ENCODE results near the gene SLC25A3. TPM values are rescaled to one million over a fixed set of nuclear protein-coding genes. Genes with fewer than 3 reads are reported as not detected.

The SLC25A3 gene
- total RNA-seq, 2 experiments from 2014 or later = 355 to 365 TPM

GRCh38 chr12:98578392-98578791, 15.1 kb upstream of the SLC25A3 start:
- H3K27ac Mint-ChIP-seq = no peak overlapping the region
- POLR2A ChIA-PET = interaction anchor here (1.2 kb wide), 1 partner anchor 15 kb away, joined by 3 read pairs; the partner anchor contains the start of gene SLC25A3
- no peaks in the 10 kb centered on the region for H3K4me1 Mint-ChIP-seq
- H3K36me3 Mint-ChIP-seq (ENCODE audit: low read depth) = peaks cover 2% of the 10 kb centered on the region
- H3K27me3 Mint-ChIP-seq = peaks cover 2% of the 10 kb centered on the region
- CTCF ChIA-PET = interaction anchor here (3.9 kb wide), 1 partner anchor 12 kb away, joined by 16 read pairs; no protein-coding TSS in a partner anchor
- no peak overlapping the region for H3K4me3 Mint-ChIP-seq
- no peak for DNase-seq
- no peaks in the 10 kb centered on the region for H3K9me3 Mint-ChIP-seq

- no peak for DNase-seq
- no peaks in the 10 kb centered on the region for H3K4me1 Mint-ChIP-seq
- peaks cover 2% of the 10 kb centered on the region for H3K36me3 Mint-ChIP-seq (ENCODE audit: low read depth)
- H3K4me3 Mint-ChIP-seq = no peak overlapping the region
- no peaks in the 10 kb centered on the region for H3K9me3 Mint-ChIP-seq
- H3K27ac Mint-ChIP-seq = no peak overlapping the region
- CTCF ChIA-PET = interaction anchor here (1.2 to 3.9 kb wide), 2 partner anchors 12 to 71 kb away, joined by 3 to 16 read pairs; no protein-coding TSS in a partner anchor
- POLR2A ChIA-PET = interaction anchor here (0.7 to 1.2 kb wide), 2 partner anchors 12 to 15 kb away, joined by 3 read pairs; partner anchors contain the start of gene SLC25A3
- peaks cover 2% of the 10 kb centered on the region for H3K27me3 Mint-ChIP-seq
These were observed 14.7 kb upstream of the SLC25A3 start for GRCh38 chr12:98578821-98579220.

- no peak for DNase-seq
- ChIA-PET POLR2A (interaction anchor here (0.7 to 1.2 kb wide), 2 partner anchors 12 to 14 kb away, joined by 3 read pairs; partner anchors contain the start of gene SLC25A3), CTCF (interaction anchor here (1.2 to 3.9 kb wide), 2 partner anchors 12 to 71 kb away, joined by 3 to 16 read pairs; no protein-coding TSS in a partner anchor)
- no peaks in the 10 kb centered on the region for H3K9me3 Mint-ChIP-seq
- no peaks in the 10 kb centered on the region for H3K4me1 Mint-ChIP-seq
- no peak overlapping the region for H3K27ac Mint-ChIP-seq
- peaks cover 2% of the 10 kb centered on the region for H3K27me3 Mint-ChIP-seq
- H3K36me3 Mint-ChIP-seq (ENCODE audit: low read depth) = peaks cover 2% of the 10 kb centered on the region
- H3K4me3 Mint-ChIP-seq = no peak overlapping the region
These were observed 14.1 kb upstream of the SLC25A3 start for GRCh38 chr12:98579347-98579746.

GRCh38 chr12:98579835-98580234, 13.7 kb upstream of the SLC25A3 start:
- POLR2A ChIA-PET = no interaction called here
- CTCF ChIA-PET = interaction anchor here (1.2 to 3.9 kb wide), 2 partner anchors 13 to 70 kb away, joined by 3 to 16 read pairs; no protein-coding TSS in a partner anchor

GRCh38 chr12:98580695-98581094, 12.8 kb upstream of the SLC25A3 start:
- Mint-ChIP-seq H3K4me1 (no peaks in the 10 kb centered on the region), H3K27me3 (peaks cover 2% of the 10 kb centered on the region), H3K36me3 (ENCODE audit: low read depth) (peaks cover 2% of the 10 kb centered on the region), H3K27ac (no peak overlapping the region), H3K4me3 (no peak overlapping the region), H3K9me3 (no peaks in the 10 kb centered on the region)
- DNase-seq = no peak
- ChIA-PET CTCF (interaction anchor here (3.9 kb wide), 1 partner anchor 14 kb away, joined by 16 read pairs; no protein-coding TSS in a partner anchor), POLR2A (interaction anchor here (1.1 kb wide), 1 partner anchor 12 kb away, joined by 6 read pairs; the partner anchor contains the start of gene SLC25A3)

More at GRCh38 chr12:98579835-98580234, 13.7 kb upstream of the SLC25A3 start:
- no peak overlapping the region for H3K4me3 Mint-ChIP-seq
- no peak overlapping the region for H3K27ac Mint-ChIP-seq
- H3K36me3 Mint-ChIP-seq (ENCODE audit: low read depth) = peaks cover 2% of the 10 kb centered on the region
- H3K4me1 Mint-ChIP-seq = no peaks in the 10 kb centered on the region
- DNase-seq = no peak
- H3K27me3 Mint-ChIP-seq = peaks cover 2% of the 10 kb centered on the region
- H3K9me3 Mint-ChIP-seq = no peaks in the 10 kb centered on the region

GRCh38 chr12:98581101-98581500, 12.4 kb upstream of the SLC25A3 start:
- H3K4me1 Mint-ChIP-seq = no peaks in the 10 kb centered on the region
- no peaks in the 10 kb centered on the region for H3K9me3 Mint-ChIP-seq
- no peak for DNase-seq
- ChIA-PET POLR2A (interaction anchor here (0.9 to 1.1 kb wide), 2 partner anchors 12 to 16 kb away, joined by 3 to 6 read pairs; partner anchors contain the start of gene SLC25A3), CTCF (no interaction called here)
- H3K36me3 Mint-ChIP-seq (ENCODE audit: low read depth) = peaks cover 2% of the 10 kb centered on the region
- H3K4me3 Mint-ChIP-seq = no peak overlapping the region
- peaks cover 2% of the 10 kb centered on the region for H3K27me3 Mint-ChIP-seq
- H3K27ac Mint-ChIP-seq = no peak overlapping the region

GRCh38 chr12:98582093-98582492, 11.4 kb upstream of the SLC25A3 start:
- Mint-ChIP-seq H3K4me3 (no peak overlapping the region), H3K27ac (no peak overlapping the region), H3K27me3 (peaks cover 2% of the 10 kb centered on the region), H3K9me3 (no peaks in the 10 kb centered on the region), H3K4me1 (no peaks in the 10 kb centered on the region), H3K36me3 (ENCODE audit: low read depth) (no peaks in the 10 kb centered on the region)
- no peak for DNase-seq
- CTCF ChIA-PET = no interaction called here
- POLR2A ChIA-PET = interaction anchor here (0.9 to 1.1 kb wide), 2 partner anchors 11 to 15 kb away, joined by 3 to 6 read pairs; partner anchors contain the start of gene SLC25A3

GRCh38 chr12:98587084-98587483, 6.4 kb upstream of the SLC25A3 start:
- no peaks in the 10 kb centered on the region for H3K9me3 Mint-ChIP-seq
- H3K36me3 Mint-ChIP-seq (ENCODE audit: low read depth) = no peaks in the 10 kb centered on the region
- H3K4me3 Mint-ChIP-seq = no peak overlapping the region
- no peak overlapping the region for H3K27ac Mint-ChIP-seq
- DNase-seq = no peak
- POLR2A ChIA-PET = no interaction called here
- CTCF ChIA-PET = no interaction called here
- H3K27me3 Mint-ChIP-seq = peaks cover 2% of the 10 kb centered on the region
- H3K4me1 Mint-ChIP-seq = peaks cover 1% of the 10 kb centered on the region

GRCh38 chr12:98591209-98591608, 2.3 kb upstream of the SLC25A3 start:
- no peak overlapping the region for H3K4me3 Mint-ChIP-seq
- POLR2A ChIA-PET = no interaction called here

GRCh38 chr12:98592825-98593322, 612 bp upstream of the SLC25A3 start:
- POLR2A ChIA-PET = interaction anchor here (0.6 to 7.6 kb wide), 26 partner anchors 8 to 1608 kb away, joined by 3 to 156 read pairs (median 6); partner anchors contain the start of genes ACTR6, APAF1, IKBIP and TMPO
- Mint-ChIP-seq H3K4me1 (peaks cover 29% of the 10 kb centered on the region), H3K27ac (peak overlapping the region; percentile 97), H3K4me3 (peak overlapping the region; percentile 86), H3K9me3 (no peaks in the 10 kb centered on the region), H3K36me3 (ENCODE audit: low read depth) (peaks cover 38% of the 10 kb centered on the region), H3K27me3 (no peaks in the 10 kb centered on the region)
- no peak for DNase-seq
- CTCF ChIA-PET = interaction anchor here (0.9 to 6.5 kb wide), 9 partner anchors 26 to 167 kb away, joined by 3 to 48 read pairs (median 6); partner anchors contain the start of gene TMPO

More at GRCh38 chr12:98591209-98591608, 2.3 kb upstream of the SLC25A3 start:
- H3K27ac Mint-ChIP-seq = no peak overlapping the region
- H3K9me3 Mint-ChIP-seq = no peaks in the 10 kb centered on the region
- no peaks in the 10 kb centered on the region for H3K27me3 Mint-ChIP-seq
- H3K4me1 Mint-ChIP-seq = peaks cover 18% of the 10 kb centered on the region
- no peak for DNase-seq
- CTCF ChIA-PET = interaction anchor here (0.9 kb wide), 1 partner anchor 100 kb away, joined by 3 read pairs; no protein-coding TSS in a partner anchor
- H3K36me3 Mint-ChIP-seq (ENCODE audit: low read depth) = peaks cover 23% of the 10 kb centered on the region

GRCh38 chr12:98594050-98594835, 757 bp downstream of the SLC25A3 start:
- ChIA-PET POLR2A (interaction anchor here (0.7 to 7.6 kb wide), 25 partner anchors 9 to 147 kb away, joined by 3 to 156 read pairs (median 5); partner anchors contain the start of genes APAF1, IKBIP and TMPO), CTCF (interaction anchor here (0.7 to 6.5 kb wide), 11 partner anchors 13 to 104 kb away, joined by 3 to 48 read pairs (median 4); no protein-coding TSS in a partner anchor)
- no peaks in the 10 kb centered on the region for H3K27me3 Mint-ChIP-seq
- peak overlapping the region; percentile 86 for H3K4me3 Mint-ChIP-seq
- peaks cover 49% of the 10 kb centered on the region for H3K36me3 Mint-ChIP-seq (ENCODE audit: low read depth)
- H3K4me1 Mint-ChIP-seq = peaks cover 34% of the 10 kb centered on the region
- H3K9me3 Mint-ChIP-seq = no peaks in the 10 kb centered on the region
- peak overlapping the region; percentile 97 for H3K27ac Mint-ChIP-seq
- no peak for DNase-seq

GRCh38 chr12:98595243-98595988, 1.9 kb downstream of the SLC25A3 start:
- H3K9me3 Mint-ChIP-seq = no peaks in the 10 kb centered on the region
- peaks cover 34% of the 10 kb centered on the region for H3K4me1 Mint-ChIP-seq
- H3K4me3 Mint-ChIP-seq = peak overlapping the region; percentile 86
- POLR2A ChIA-PET = interaction anchor here (1.2 to 7.6 kb wide), 8 partner anchors 10 to 129 kb away, joined by 3 to 156 read pairs (median 4); partner anchors contain the start of genes APAF1, IKBIP and TMPO
- peak; percentile 21 for DNase-seq
- peaks cover 56% of the 10 kb centered on the region for H3K36me3 Mint-ChIP-seq (ENCODE audit: low read depth)
- CTCF ChIA-PET = interaction anchor here (0.7 to 6.5 kb wide), 8 partner anchors 12 to 105 kb away, joined by 3 to 48 read pairs (median 4); no protein-coding TSS in a partner anchor
- no peaks in the 10 kb centered on the region for H3K27me3 Mint-ChIP-seq
- H3K27ac Mint-ChIP-seq = peak overlapping the region; percentile 97
